Caki2 (cell line): ENCODE results near the gene PRIM1. TPM values are rescaled to one million over a fixed set of nuclear protein-coding genes. Genes with fewer than 3 reads are reported as not detected.
A peak's percentile ranks its signal among the peaks of the same experiment; 100 is the strongest.
"Not testable (repeated sequence)": the region's sequence is repeated elsewhere in the genome, so short reads cannot be mapped to it uniquely, and the experiment has no call there.

Experiments used
- DNase-seq: peaks from one replicate; pipeline ENCODE4 v3.0.0-alpha.2; 2015; ENCODE audit warnings: low read depth
- in situ Hi-C: cut with HindIII; loops from 2 replicates; pipeline ENCODE4 v1.10.0; 2016; ENCODE audit warnings: low sequenced_read_pairs, low pct_unique_long_range_greater_than_20kb, mixed read lengths
- total RNA-seq: library from RNA; depleted of rRNA; stranded (reverse); fragments of >200 nt; shearing (Covaris generic); gene quantifications from 2 replicates; pipeline ENCODE4 v1.2.3, GENCODE V29; 2014; ENCODE audit warnings: low replicate concordance

PRIM1 gene
- total RNA-seq, 1 experiment from 2014 or later: 26.0 TPM

DNA sequence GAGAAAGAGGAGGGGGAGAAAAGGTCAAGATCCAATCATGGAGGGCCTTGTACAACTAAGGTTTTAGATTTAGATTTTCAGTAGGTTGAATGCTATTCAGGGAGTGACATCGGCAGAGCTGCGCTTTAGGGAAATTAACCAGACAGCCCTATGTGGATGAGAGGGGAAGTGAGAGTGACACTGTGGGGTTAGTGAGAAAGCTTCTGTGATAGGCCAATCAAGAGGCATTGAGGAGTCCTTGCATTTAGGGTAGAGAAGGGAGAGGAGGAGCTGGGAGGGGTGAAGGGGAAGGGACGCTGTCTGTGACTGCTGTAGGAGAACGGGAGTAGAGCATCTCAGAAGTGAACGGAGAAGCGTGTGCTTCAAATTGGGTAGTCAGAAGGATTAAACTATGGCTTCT lies 14.4 kb upstream of the PRIM1 start:
- in situ Hi-C loops: no loop called here
- DNase-seq: no peak

- DNase-seq: no peak
- in situ Hi-C loops: no loop called here
Measured at GRCh38 chr12:56763753-56764657, 11.9 kb upstream of the PRIM1 start.

DNA sequence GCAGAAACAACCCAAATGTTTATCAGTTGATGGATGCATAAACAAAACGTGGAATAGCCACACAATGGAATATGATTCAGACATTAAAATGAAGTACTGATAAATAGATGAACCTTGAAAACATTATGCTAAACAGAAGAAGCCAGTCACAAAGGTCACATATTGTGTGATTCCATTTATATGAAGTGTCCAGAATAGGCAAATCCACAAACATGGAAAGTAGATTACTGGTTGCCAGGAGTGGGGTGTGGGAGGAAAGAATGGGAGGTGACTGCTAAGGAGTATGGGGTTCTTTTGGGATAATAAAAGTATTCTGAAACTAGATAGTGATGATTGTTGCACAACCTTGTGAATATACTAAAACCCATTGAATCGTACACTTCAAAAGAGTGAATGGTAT lies 9.7 kb upstream of the PRIM1 start:
- in situ Hi-C loops: no loop called here
- DNase-seq: no peak

GRCh38 chr12:56760460-56760859 lies 8.3 kb upstream of the PRIM1 start:
- no peak for DNase-seq
- in situ Hi-C loops: no loop called here

- in situ Hi-C loops: no loop called here
- DNase-seq: no peak
Measured at GRCh38 chr12:56759263-56759908, 7.3 kb upstream of the PRIM1 start.

- DNase-seq: peak; percentile 12
- in situ Hi-C loops: no loop called here
Measured at GRCh38 chr12:56758728-56759262, 6.7 kb upstream of the PRIM1 start.

DNA sequence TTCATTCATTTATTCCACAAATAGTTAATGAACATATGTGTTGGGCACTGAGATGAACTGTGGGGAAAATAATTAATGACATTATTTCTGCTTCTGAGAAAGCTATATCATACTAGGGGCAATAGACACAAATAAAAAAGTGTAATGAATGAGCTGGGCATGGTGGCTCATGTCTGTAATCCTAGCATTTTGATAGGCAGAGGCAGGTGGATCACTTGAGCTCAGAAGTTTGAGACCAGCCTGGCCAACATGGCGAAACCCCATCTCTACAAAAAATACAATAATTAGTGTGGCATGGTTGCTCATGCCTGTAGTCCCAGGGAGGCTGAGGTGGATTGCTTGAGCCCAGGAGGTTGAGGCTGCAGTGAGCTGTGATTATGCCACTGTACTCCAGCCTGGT lies 5.8 kb upstream of the PRIM1 start:
- DNase-seq, in situ Hi-C loops: not testable (repeated sequence)

- no peak for DNase-seq
- in situ Hi-C loops: no loop called here
Measured at GRCh38 chr12:56753566-56753965, 1.4 kb upstream of the PRIM1 start.

DNA sequence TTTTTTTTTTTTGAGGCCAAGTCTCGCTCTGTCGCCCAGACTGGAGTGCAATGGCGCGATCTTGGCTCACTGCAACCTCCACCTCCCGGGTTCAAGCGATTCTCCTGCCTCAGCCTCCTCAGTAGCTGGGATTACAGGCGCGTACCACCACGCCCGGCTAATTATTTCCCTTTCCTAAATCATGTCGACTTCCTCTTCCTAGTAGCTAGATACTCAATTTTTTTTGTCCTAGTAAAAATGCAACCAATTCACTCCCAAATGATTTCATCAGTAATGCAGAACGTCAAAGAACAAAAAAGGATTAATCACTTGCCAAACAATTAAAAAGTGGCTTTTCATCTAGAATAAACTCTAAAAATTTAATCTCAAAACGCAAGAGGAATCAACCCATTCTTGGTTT lies 1.5 kb downstream of the PRIM1 start:
- in situ Hi-C loops, DNase-seq: not testable (repeated sequence)

DNA sequence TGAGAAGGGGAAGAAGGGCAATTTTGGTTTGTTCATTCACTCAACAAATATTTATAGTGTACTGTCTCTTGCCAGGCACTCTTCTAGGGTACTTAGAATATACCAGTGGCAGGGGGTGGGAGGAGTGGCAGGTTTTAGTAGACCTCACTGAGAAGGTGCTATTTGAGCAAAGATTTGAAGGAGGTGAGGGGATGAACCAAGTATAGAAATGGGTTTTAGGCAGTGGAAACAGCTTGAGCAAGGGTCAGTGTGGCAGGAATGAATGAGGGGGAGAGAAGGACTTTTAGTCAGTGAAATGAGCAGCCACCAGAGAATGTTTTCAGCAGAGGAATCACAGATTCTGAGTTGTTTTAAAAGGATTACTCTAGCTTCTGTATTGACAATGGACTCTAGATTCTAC lies 2.3 kb downstream of the PRIM1 start:
- DNase-seq: no peak
- in situ Hi-C loops: no loop called here

- in situ Hi-C loops: no loop called here
- no peak for DNase-seq
Measured at GRCh38 chr12:56749359-56749758, 2.8 kb downstream of the PRIM1 start.

- DNase-seq: no peak
- in situ Hi-C loops: no loop called here
Measured at GRCh38 chr12:56728139-56728861, 23.8 kb downstream of the PRIM1 start.

- in situ Hi-C loops, DNase-seq: not testable (repeated sequence)
Measured at GRCh38 chr12:56726196-56726675, 25.9 kb downstream of the PRIM1 start.

DNA sequence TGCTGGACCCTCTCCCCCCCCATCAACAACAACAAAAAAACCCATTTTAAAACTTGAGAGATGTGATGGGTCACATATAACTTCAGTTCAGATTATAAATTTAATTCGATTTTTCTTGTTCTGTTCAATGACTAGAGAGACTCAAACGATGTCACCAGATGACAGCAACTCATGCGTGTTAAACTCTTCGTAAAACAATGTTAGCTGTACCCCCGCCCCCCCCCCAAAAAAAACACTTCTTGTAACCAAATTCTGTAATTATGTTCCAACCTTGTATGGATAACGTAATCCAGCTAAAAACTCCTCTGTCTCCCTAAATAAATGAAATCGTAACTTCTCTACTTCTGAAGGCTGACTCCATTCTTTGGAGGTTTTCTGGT lies 26.4 kb downstream of the PRIM1 start:
- in situ Hi-C loops: no loop called here
- no peak for DNase-seq

DNA sequence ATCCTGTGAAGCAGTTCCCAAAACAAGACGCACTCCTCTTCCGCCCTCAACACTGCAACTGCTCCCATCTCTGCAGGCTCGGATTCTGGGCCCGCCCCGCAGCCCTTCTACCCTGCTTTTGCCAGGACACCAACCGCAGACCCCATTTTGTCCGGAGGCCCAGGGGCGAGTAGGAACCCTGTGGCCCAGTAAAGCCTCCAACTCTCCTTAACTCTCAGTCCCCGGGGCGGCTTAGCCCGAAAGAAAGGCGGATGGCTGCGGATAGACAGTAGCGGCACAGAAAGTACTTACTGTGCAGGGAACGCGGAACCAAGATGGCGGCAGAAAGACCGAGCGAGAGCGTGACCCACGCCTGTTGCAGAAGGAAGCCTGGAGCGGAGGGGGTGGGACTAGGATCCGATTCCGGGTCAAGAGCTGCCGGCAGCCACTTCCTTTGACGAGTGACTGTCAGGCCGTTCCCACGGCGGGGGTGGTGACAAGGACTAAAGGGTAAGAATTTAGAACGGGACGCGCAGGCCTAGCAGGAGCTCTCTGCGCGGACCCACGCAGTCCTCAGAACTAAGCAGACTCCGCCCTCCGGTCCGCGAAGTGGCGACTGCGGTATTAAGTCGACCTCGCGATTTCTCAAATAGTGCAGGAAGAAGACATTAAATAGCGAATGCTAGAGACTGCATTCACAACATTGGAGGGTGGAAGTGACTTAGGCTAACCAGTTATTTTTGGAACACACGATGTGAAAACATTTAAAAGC lies 27.0 kb downstream of the PRIM1 start, which contains the start of gene NACA:
NACA (minus strand) TSS at position 328 of the 751 bp plus-strand sequence. CDS start 778 bp downstream, outside the sequence.
- in situ Hi-C loops: no loop called here

DNA sequence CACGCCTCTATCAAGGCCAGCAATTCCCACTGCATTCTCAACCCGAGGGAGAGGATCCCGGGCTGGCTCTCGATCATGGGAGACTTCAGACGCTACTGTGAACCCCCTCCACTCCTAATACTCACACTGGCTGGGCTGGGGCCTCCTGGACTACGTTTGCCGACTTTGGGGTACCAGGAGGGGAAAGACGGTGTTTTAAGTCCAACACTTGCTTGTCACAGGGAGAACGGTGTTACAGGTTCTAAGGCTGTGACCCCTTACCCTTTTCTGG lies 27.5 kb downstream of the PRIM1 start:
- no peak for DNase-seq
- in situ Hi-C loops: no loop called here

More for the DNA sequence above, 27.0 kb downstream of the PRIM1 start, which contains the start of gene NACA:
- DNase-seq: peak; percentile 96

DNA sequence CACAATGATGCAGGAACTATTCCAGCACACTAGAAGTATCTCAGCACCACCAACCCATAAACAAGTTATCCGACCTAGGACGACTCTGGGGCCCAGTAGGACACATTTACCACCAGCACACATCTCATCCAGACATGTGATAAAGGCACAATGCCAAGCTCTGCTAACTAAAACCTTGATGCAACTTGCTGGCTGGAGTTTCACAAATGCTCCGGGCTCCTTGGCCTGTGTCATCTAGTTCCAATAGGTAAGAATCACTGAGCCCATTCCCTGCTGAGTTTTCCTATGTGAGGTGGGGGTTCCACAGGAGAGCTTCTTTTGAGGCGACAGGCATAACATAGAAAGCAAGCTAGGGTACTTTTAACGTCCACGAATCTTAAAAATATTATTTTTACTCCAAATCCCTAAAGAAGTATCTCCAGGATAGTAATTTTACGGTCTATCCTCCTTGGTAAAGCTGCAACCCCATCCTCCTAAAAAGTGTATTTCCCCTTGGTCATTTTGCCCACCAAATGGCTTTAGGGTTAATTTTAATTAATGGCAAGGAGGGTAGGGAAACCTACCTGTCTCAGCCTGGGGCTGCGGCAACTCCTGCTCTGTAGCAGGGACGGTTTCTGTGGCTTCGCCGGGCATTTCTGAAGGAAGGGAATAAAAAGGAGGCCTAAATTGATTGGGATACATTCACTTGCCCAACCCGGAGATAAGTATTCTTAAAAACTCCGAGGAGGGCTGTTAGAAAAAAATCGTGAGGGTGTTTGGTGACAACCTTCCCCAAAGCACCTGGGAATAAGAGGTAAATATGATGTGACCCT lies 28.0 kb downstream of the PRIM1 start:
- in situ Hi-C loops: no loop called here
- peak; percentile 30 for DNase-seq
